Measurements from ENCODE around the gene ATRN. TPM values are rescaled to one million over a fixed set of nuclear protein-coding genes. Genes with fewer than 3 reads are reported as not detected.

ATRN gene
- total and polyA plus RNA-seq, 2 of the 8 experiments (the other 6 are each of a cell fraction or from before 2014, with no cell fraction given): 12.0 to 17.4 TPM

DNA sequence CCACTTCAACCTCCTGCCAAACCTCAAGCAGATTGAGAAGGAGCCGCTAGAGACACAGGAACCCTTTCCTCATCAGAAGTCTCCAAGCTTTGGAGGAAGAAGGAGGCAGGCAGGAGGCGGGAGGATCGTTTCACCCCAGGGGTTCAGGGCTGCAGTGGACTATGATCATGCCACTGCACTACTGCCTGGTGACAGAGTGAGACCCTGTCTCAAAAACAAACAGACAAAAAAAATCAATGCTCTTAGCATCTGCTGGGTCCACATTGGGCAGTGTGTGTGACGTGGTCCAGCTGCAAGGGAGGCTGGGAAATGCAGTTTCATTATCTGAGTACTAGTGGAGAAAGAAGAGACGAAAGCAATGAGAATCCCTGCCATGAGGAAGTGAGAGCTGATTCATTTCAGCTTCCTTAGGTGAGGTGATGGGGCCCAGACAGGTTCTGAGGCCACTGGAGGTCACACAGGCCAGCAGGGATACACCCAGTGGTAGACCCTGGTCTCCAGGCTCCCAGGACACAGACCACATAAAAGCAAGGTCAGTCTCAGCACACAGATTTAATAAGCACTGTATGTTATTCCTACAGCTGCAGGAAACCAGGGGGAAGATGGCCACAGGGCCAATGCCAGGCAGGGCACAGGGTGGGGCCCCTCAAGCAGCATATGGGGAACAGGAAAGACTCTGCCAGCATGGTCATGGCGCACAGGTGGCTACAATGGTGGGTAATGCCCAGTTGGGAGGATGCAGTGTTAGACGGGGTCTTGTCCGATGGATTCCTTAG lies 188.1 kb downstream of the ATRN start:
- no peaks in the 10 kb centered on the region for H3K79me2 ChIP-seq (ENCODE audit: control insufficient read depth in 1 of 2, insufficient read depth in 2 of 2, low read length in 2 of 2)
- no peak overlapping the region for H3K27ac ChIP-seq (ENCODE audit: low read depth, low read length)
- H3K23ac ChIP-seq (ENCODE audit: insufficient read length): no peak overlapping the region
- H3K4me2 ChIP-seq (ENCODE audit: insufficient read depth in 1 of 2, low read depth in 2 of 2, low read length in 2 of 2): no peak overlapping the region
- H3K14ac ChIP-seq (ENCODE audit: insufficient read length): no peak overlapping the region
- H3K18ac ChIP-seq (ENCODE audit: extremely low read depth, low read length): no peak overlapping the region
- peaks cover 0 to 2% (median 0%) of the 10 kb centered on the region in 4 experiments; a peak in 1 of 7 replicates for H3K27me3 ChIP-seq (replicated peaks in 1 of 4; ENCODE audit: control insufficient read depth in 3 of 4, extremely low read depth in 1 of 4, insufficient read depth in 3 of 4, low read length in 3 of 4)
- no peak overlapping the region for H3K4ac ChIP-seq (replicated peaks; ENCODE audit: insufficient read length, low read depth, low read length)
- H4K8ac ChIP-seq (ENCODE audit: extremely low read depth, insufficient read depth, low read length): 0 out of 2 replicates have a peak overlapping the region, but pooled peaks have one; percentile 28
- H2BK120ac ChIP-seq (replicated peaks; ENCODE audit: low read depth, low read length): no peak overlapping the region
- H3K23me2 ChIP-seq (ENCODE audit: low read depth, low read length): peaks cover 2% of the 10 kb centered on the region; the same call in 1 of the 2 replicates
- no peak overlapping the region for H2BK5ac ChIP-seq (ENCODE audit: low read depth, low read length)
- no peak overlapping the region for H3K56ac ChIP-seq (replicated peaks; ENCODE audit: insufficient read length, low read depth, low read length)
- H3K9ac ChIP-seq (replicated peaks in 1 of 4; ENCODE audit: extremely low read depth in 1 of 4, low read depth in 3 of 4, low read length in 3 of 4): no peak overlapping the region; a peak in 1 of 7 replicates
- FAIRE-seq: no peak
- H4K5ac ChIP-seq (ENCODE audit: insufficient read length, low read depth, low read length): no peak overlapping the region
- H2AFZ ChIP-seq (ENCODE audit: low read length): no peak overlapping the region
- peaks cover 0 to 2% of the 10 kb centered on the region in 2 experiments for H4K20me1 ChIP-seq (replicated peaks in 1 of 2; ENCODE audit: control insufficient read depth in 1 of 2, insufficient read depth in 2 of 2, low read length in 2 of 2)
- no peak overlapping the region for H2BK15ac ChIP-seq (ENCODE audit: low read length)
- DNase-seq (ENCODE audit: low read depth in 1 of 2, low spot score in 2 of 2): no peak
- H4K91ac ChIP-seq (replicated peaks; ENCODE audit: insufficient read length, low read length): no peak overlapping the region
- H3K4me3 ChIP-seq (ENCODE audit: extremely low read depth in 1 of 4, insufficient read depth in 2 of 4, low read depth in 3 of 4, low read length in 4 of 4): no peak overlapping the region
- H3K36me3 ChIP-seq (ENCODE audit: control insufficient read depth in 2 of 4, insufficient read depth in 4 of 4, low read length in 3 of 4): peaks cover 0 to 5% (median 0%) of the 10 kb centered on the region in 4 experiments; a peak in 1 of 8 replicates
- H2BK12ac ChIP-seq (ENCODE audit: low read depth, low read length): no peak overlapping the region
- no peaks in the 10 kb centered on the region for H3K79me1 ChIP-seq (ENCODE audit: low read depth, low read length)
- peaks cover 0 to 17% of the 10 kb centered on the region in 2 experiments; a peak in 2 of 4 replicates for H3K9me3 ChIP-seq (ENCODE audit: insufficient read depth in 2 of 2, low read depth in 1 of 2, low read length in 1 of 2)
- no peak overlapping the region for H2AK5ac ChIP-seq (ENCODE audit: low read depth, low read length)
- peaks cover 0 to 4% (median 0%) of the 10 kb centered on the region in 4 experiments; a peak in 3 of 7 replicates for H3K4me1 ChIP-seq (replicated peaks in 1 of 4; ENCODE audit: control insufficient read depth in 3 of 4, insufficient read depth in 4 of 4, low read length in 3 of 4)
- H2BK20ac ChIP-seq (ENCODE audit: low read length): no peak overlapping the region
- POLR2A ChIA-PET (ENCODE audit: partially characterized antibody): no interaction called here
- CTCF ChIA-PET (ENCODE audit: partially characterized antibody): interaction anchor here (0.6 to 5.3 kb wide), 11 partner anchors 9 to 1701 kb away, joined by 3 to 28 read pairs (median 4); no protein-coding TSS in a partner anchor
- WGBS, 2 experiments (ENCODE audit: extremely low coverage in 1 of 2, insufficient coverage in 1 of 2, insufficient read length in 1 of 2, insufficient replicate concordance in 2 of 2, low coverage in 1 of 2, low lambda C conversion rate in 2 of 2, missing lambda C conversion rate in 1 of 2): 71% methylated on average over 8 of the region's 8 CpGs; no CpG with 5 or more reads in 1 of the 2 experiments
- TF ChIP-seq, protein P1, sequence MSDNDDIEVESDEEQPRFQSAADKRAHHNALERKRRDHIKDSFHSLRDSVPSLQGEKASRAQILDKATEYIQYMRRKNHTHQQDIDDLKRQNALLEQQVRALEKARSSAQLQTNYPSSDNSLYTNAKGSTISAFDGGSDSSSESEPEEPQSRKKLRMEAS (IDR thresholded peaks at IDR 0.05): no peak
- no peak for TF ChIP-seq KDM1A (IDR thresholded peaks at IDR 0.05; ENCODE audit: borderline replicate concordance, low read length)
- TF ChIP-seq TEAD4 (IDR thresholded peaks at IDR 0.05; ENCODE audit: low read depth, low read length): no peak
- TF ChIP-seq ZNF274 (IDR thresholded peaks at IDR 0.05; ENCODE audit: borderline replicate concordance, extremely low read depth, low read length): no peak
- no peak for TF ChIP-seq CHD2 (IDR thresholded peaks at IDR 0.05; ENCODE audit: low read length)
- no peak for TF ChIP-seq CEBPB (IDR thresholded peaks at IDR 0.05; ENCODE audit: low read depth, low read length)
- TF ChIP-seq RFX5 (IDR thresholded peaks at IDR 0.05; ENCODE audit: borderline replicate concordance, low read depth, low read length): no peak
- no peak for TF ChIP-seq HDAC2 (IDR thresholded peaks at IDR 0.05; ENCODE audit: borderline replicate concordance in 1 of 2, low read depth in 2 of 2, low read length in 2 of 2)
- TF ChIP-seq BRCA1 (IDR thresholded peaks at IDR 0.05; ENCODE audit: low read depth, low read length): no peak
- TF ChIP-seq RXRA (IDR thresholded peaks at IDR 0.05; ENCODE audit: insufficient read depth, low read depth, low read length): no peak
- TF ChIP-seq EP300 (IDR thresholded peaks at IDR 0.05; ENCODE audit: borderline replicate concordance in 1 of 2, low read depth in 2 of 2, low read length in 2 of 2): no peak

Measured in H1 (cell line).